ENCODE data around the gene ZNF212. TPM values are rescaled to one million over a fixed set of nuclear protein-coding genes. Genes with fewer than 3 reads are reported as not detected.

The ZNF212 gene
- total RNA-seq, 4 donors from 2014 or later, result 7.1 to 17.9 (median 9.9) TPM

DNA sequence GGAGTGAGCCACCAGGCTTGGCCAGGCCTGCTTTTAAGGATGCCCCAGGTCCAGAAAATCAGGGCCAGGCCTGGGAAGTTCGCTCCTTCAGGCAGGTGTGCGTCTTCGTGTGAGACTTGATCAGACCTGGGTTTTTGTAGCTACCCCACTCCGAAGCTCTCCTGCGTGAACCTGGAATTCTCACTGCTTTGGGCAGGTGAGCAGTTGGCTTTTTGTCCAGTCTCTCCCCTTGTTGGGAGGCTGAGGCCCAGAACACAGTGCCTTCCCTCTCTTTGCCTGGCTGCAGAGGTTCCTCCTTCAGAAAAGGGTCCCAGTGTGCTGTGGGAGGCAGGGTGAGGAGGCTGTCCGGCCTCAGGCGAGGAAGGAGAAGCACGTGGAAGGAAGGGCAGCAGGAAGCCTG is 49.8 kb downstream of the ZNF212 start:
- DNase-seq (ENCODE audit: low spot score in 2 of 2), result no peak
- Histone ChIP-seq H3K27ac (no peak overlapping the region), H3K9me3 (no peaks in the 10 kb centered on the region), H3K4me1 (peaks cover 17% of the 10 kb centered on the region), H3K36me3 (peaks cover 40% of the 10 kb centered on the region), H3K27me3 (no peaks in the 10 kb centered on the region), H3K4me3 (no peak overlapping the region)
- TF ChIP-seq POLR2A (IDR thresholded peaks at IDR 0.05), result no peak
- no peak for TF ChIP-seq POLR2AphosphoS5 (IDR thresholded peaks at IDR 0.05)
- no peak for TF ChIP-seq CTCF (IDR thresholded peaks at IDR 0.05)
- TF ChIP-seq EP300 (IDR thresholded peaks at IDR 0.05), result no peak
- WGBS, result 94% methylated on average over 5 of the region's 8 CpGs

DNA sequence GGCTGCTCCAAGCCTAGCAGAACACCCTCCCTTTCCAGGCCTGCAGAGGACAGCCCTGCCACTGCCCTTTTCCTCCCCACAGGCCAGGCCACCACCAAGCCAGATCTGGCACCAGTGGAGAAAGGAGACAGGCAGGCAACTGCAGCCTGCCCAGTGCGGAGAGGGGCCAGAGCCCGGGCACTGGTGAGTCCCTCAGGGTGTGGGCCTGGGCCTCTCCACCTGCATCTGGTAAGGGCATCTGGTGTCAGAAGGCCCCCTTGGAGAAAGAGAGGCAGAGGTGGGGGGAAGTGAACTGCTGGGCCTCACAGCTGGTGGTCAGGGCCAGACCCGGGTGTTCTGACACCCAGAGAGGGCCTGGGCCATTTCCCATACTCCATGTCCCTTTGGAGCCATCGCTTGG is 50.4 kb downstream of the ZNF212 start:
- WGBS, result 100% methylated on average over 2 of the region's 4 CpGs
- H3K36me3 ChIP-seq, result peaks cover 45% of the 10 kb centered on the region
- TF ChIP-seq POLR2A (IDR thresholded peaks at IDR 0.05) (no peak), CTCF (IDR thresholded peaks at IDR 0.05) (no peak), EP300 (IDR thresholded peaks at IDR 0.05) (no peak), POLR2AphosphoS5 (IDR thresholded peaks at IDR 0.05) (no peak)

GRCh38 chr7:149291036-149291780 is 51.8 kb downstream of the ZNF212 start:
- WGBS, result 88% methylated on average over 8 of the region's 13 CpGs
- DNase-seq (ENCODE audit: low spot score in 2 of 2), result no peak
- peaks cover 56% of the 10 kb centered on the region for H3K36me3 ChIP-seq

More for the DNA sequence above, 50.4 kb downstream of the ZNF212 start:
- peaks cover 11% of the 10 kb centered on the region for H3K4me1 ChIP-seq
- H3K27ac ChIP-seq, result no peak overlapping the region
- H3K4me3 ChIP-seq, result no peak overlapping the region
- DNase-seq (ENCODE audit: low spot score in 2 of 2), result no peak
- H3K27me3 ChIP-seq, result no peaks in the 10 kb centered on the region
- no peaks in the 10 kb centered on the region for H3K9me3 ChIP-seq

GRCh38 chr7:149291781-149292461 is 52.5 kb downstream of the ZNF212 start:
- Histone ChIP-seq H3K9me3 (no peaks in the 10 kb centered on the region), H3K4me3 (no peak overlapping the region), H3K27ac (no peak overlapping the region), H3K4me1 (no peaks in the 10 kb centered on the region), H3K36me3 (peaks cover 60% of the 10 kb centered on the region), H3K27me3 (no peaks in the 10 kb centered on the region)
- DNase-seq (ENCODE audit: low spot score in 2 of 2), result no peak
- TF ChIP-seq EP300 (IDR thresholded peaks at IDR 0.05), result no peak
- no peak for TF ChIP-seq CTCF (IDR thresholded peaks at IDR 0.05)
- no peak for TF ChIP-seq POLR2AphosphoS5 (IDR thresholded peaks at IDR 0.05)
- TF ChIP-seq POLR2A (IDR thresholded peaks at IDR 0.05), result no peak
- WGBS, result 92% methylated on average over 16 of the region's 16 CpGs

More at GRCh38 chr7:149291036-149291780, 51.8 kb downstream of the ZNF212 start:
- no peak overlapping the region for H3K27ac ChIP-seq
- no peaks in the 10 kb centered on the region for H3K4me1 ChIP-seq
- TF ChIP-seq EP300 (IDR thresholded peaks at IDR 0.05) (no peak), CTCF (IDR thresholded peaks at IDR 0.05) (no peak), POLR2A (IDR thresholded peaks at IDR 0.05) (no peak), POLR2AphosphoS5 (IDR thresholded peaks at IDR 0.05) (no peak)
- H3K27me3 ChIP-seq, result no peaks in the 10 kb centered on the region
- H3K4me3 ChIP-seq, result no peak overlapping the region
- no peaks in the 10 kb centered on the region for H3K9me3 ChIP-seq

- WGBS, result 75% methylated on average over 8 of the region's 9 CpGs
- no peak overlapping the region for H3K27ac ChIP-seq
- no peaks in the 10 kb centered on the region for H3K27me3 ChIP-seq
- no peaks in the 10 kb centered on the region for H3K9me3 ChIP-seq
- DNase-seq (ENCODE audit: low spot score in 2 of 2), result no peak
- TF ChIP-seq POLR2AphosphoS5 (IDR thresholded peaks at IDR 0.05) (no peak), EP300 (IDR thresholded peaks at IDR 0.05) (no peak), POLR2A (IDR thresholded peaks at IDR 0.05) (no peak), CTCF (IDR thresholded peaks at IDR 0.05) (no peak)
- no peaks in the 10 kb centered on the region for H3K4me1 ChIP-seq
- peaks cover 60% of the 10 kb centered on the region for H3K36me3 ChIP-seq
- H3K4me3 ChIP-seq, result no peak overlapping the region
These were observed 53.0 kb downstream of the ZNF212 start for GRCh38 chr7:149292462-149292823.
